SJCRH30 (cell line): ENCODE results near the gene OR2T3. TPM values are rescaled to one million over a fixed set of nuclear protein-coding genes. Genes with fewer than 3 reads are reported as not detected.
"Not testable (repeated sequence)": the region's sequence is repeated elsewhere in the genome, so short reads cannot be mapped to it uniquely, and the experiment has no call there.

Source experiments
- DNase-seq, 2 experiments: peaks; one replicate each; pipeline ENCODE4 v3.0.0-alpha.2; 2015 to 2020
- H3K27ac ChIP-seq: fragments of 250-450 bp; sonication (Bioruptor Pico); 2 replicates; pipeline ENCODE4 v1.5.1; 2020; ENCODE audit warnings: mild to moderate bottlenecking, moderate library complexity
- H3K27me3 ChIP-seq: fragments of 250-450 bp; sonication (Bioruptor Pico); 2 replicates; pipeline ENCODE4 v1.5.1; 2020; ENCODE audit warnings: mild to moderate bottlenecking, moderate library complexity
- H3K36me3 ChIP-seq: fragments of 250-450 bp; sonication (Bioruptor Pico); 2 replicates; pipeline ENCODE4 v1.5.1; 2020; ENCODE audit warnings: mild to moderate bottlenecking, moderate library complexity
- H3K4me1 ChIP-seq: fragments of 250-450 bp; sonication (Bioruptor Pico); 2 replicates; pipeline ENCODE4 v1.5.1; 2020; ENCODE audit warnings: mild to moderate bottlenecking, moderate library complexity
- H3K4me3 ChIP-seq: fragments of 250-450 bp; sonication (Bioruptor Pico); 2 replicates; pipeline ENCODE4 v1.5.1; 2020; ENCODE audit warnings: mild to moderate bottlenecking, moderate library complexity
- H3K9me3 ChIP-seq: fragments of 250-450 bp; sonication (Bioruptor Pico); replicated peaks from 2 replicates; pipeline ENCODE4 v1.5.1; 2020; ENCODE audit warnings: mild to moderate bottlenecking, moderate library complexity
- total RNA-seq: library from RNA; depleted of rRNA; stranded (reverse); fragments of >200 nt; shearing (Covaris generic); gene quantifications from 2 replicates; pipeline ENCODE4 v1.2.3, GENCODE V29; 2014; rRNA removed

The OR2T3 gene, protein sequence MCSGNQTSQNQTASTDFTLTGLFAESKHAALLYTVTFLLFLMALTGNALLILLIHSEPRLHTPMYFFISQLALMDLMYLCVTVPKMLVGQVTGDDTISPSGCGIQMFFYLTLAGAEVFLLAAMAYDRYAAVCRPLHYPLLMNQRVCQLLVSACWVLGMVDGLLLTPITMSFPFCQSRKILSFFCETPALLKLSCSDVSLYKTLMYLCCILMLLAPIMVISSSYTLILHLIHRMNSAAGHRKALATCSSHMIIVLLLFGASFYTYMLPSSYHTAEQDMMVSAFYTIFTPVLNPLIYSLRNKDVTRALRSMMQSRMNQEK
- not detected in 2 replicates for total RNA-seq

- H3K9me3 ChIP-seq, H3K4me3 ChIP-seq, DNase-seq, H3K27ac ChIP-seq, H3K27me3 ChIP-seq, H3K36me3 ChIP-seq, H3K4me1 ChIP-seq: not testable (repeated sequence)
These were observed at the start of gene OR2T3 for GRCh38 chr1:248473051-248473450. Gene OR2T3, plus strand, starts transcription at chr1:248473351. Its CDS starts 0 bp downstream, at chr1:248473351.

GRCh38 chr1:248427526-248428191 lies 45.5 kb upstream of the OR2T3 start:
- not testable (repeated sequence) for H3K27ac ChIP-seq, H3K9me3 ChIP-seq, H3K27me3 ChIP-seq, H3K36me3 ChIP-seq, H3K4me1 ChIP-seq, DNase-seq, H3K4me3 ChIP-seq

DNA sequence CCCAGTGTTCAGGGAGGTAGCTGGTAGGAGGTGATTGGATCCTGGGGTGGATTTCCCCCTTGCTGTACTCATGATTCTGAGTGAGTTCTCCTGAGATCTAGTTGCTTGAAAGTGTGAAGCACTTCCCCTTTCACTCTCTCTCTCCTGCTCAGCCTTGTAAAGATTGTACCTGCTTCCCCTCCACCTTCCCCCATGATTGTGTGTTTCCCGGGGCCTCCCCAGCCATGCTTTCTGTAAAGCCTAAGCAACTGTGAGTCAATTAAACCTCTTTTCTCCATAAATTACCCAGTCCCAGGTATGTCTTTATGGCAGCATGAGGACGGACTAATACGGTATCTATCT lies 45.0 kb upstream of the OR2T3 start:
- not testable (repeated sequence) for DNase-seq, H3K27ac ChIP-seq, H3K36me3 ChIP-seq, H3K9me3 ChIP-seq, H3K27me3 ChIP-seq, H3K4me3 ChIP-seq, H3K4me1 ChIP-seq

DNA sequence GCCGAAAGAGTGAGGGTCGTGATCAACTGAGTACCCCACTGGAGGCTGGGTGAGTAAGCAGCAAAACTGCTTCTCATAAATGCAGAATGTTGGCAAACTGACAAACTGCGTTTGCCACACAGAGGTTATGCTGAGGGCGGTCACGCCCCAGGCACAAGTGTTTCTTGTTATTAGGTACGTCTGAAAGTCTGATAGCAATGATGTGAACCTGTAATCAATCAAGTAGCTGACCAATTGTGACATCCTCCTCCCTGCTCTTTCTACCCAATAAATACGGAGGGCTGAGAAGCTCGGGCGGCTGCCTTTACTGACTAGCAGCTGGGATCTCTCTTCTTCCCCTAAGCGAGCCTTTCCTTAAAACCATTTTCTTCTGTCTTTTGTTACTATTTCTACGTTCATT lies 41.5 kb upstream of the OR2T3 start:
- H3K4me3 ChIP-seq, H3K4me1 ChIP-seq, H3K27me3 ChIP-seq, H3K36me3 ChIP-seq, H3K9me3 ChIP-seq, DNase-seq, H3K27ac ChIP-seq: not testable (repeated sequence)

DNA sequence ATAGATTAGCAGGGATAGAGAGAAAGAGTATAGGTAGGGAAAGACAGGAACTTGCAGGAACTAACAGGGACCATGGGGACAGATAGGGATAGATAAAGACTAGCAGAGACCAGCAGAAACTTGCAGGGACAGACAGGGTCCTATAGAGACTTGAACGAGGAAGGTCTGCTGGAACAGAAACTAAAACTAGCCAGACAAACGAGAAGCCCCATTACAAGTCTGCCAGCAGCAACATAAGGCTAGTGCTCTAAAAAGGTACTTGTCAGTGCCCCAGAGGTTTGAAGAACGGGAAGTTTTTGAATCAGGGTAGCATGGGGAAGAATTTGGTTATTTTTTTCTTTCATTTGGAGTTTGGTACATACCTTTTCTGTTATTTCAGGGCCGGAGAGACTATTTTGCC lies 41.0 kb upstream of the OR2T3 start:
- not testable (repeated sequence) for H3K36me3 ChIP-seq, H3K9me3 ChIP-seq, H3K27ac ChIP-seq, DNase-seq, H3K27me3 ChIP-seq, H3K4me1 ChIP-seq, H3K4me3 ChIP-seq

DNA sequence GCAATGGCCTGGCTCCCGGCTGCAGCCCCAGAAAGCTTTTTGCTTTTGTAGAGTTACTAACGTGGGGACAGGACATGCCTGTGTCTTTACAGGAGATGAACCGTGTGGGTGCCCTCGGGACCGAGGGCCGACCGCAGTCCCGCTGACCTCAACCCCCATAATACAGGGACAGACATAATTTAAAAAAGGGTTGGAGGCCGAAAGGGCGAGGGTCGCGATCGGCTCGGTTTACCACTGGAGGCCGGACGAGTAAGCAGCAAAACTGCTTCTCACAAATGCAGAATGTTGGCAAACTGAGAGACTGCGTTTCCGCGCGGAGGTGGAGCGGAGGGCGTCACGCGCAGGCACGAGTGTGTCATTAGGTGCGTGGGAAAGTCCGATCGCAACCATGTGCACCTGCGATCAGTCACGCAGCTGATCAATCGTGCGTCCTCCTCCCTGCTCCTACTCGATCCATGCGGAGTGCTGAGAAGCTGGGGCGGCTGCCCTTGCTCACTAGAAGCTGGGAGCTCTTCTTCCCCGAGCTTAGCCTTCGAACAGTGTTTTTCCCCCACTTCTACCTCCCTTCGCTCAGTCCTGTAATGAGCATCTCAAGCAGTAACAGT lies 39.2 kb upstream of the OR2T3 start:
- H3K36me3 ChIP-seq, H3K4me3 ChIP-seq, H3K27ac ChIP-seq, DNase-seq, H3K4me1 ChIP-seq, H3K27me3 ChIP-seq, H3K9me3 ChIP-seq: not testable (repeated sequence)

- H3K36me3 ChIP-seq, DNase-seq, H3K9me3 ChIP-seq, H3K4me3 ChIP-seq, H3K27ac ChIP-seq, H3K4me1 ChIP-seq, H3K27me3 ChIP-seq: not testable (repeated sequence)
These were observed 38.2 kb upstream of the OR2T3 start for GRCh38 chr1:248434913-248435312.

DNA sequence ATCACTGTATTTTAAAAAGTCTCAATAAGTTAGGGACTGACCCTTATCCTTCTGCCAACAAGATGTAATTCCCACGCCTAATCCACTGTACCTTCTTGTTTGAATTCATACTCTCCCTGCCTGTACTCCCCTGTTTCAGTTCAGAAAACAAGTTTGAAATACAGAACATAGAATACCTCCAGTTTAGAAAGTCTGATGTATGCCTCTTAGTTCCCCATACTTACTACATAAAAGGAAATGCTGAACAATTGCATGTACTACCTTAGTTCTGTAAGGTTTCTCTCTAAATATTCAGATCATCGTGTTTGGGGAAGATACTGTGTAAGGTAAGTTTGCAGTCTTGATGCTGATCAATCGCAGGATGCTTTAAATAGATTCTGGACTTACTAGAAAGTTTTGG lies 36.8 kb upstream of the OR2T3 start:
- not testable (repeated sequence) for H3K4me3 ChIP-seq, H3K9me3 ChIP-seq, H3K4me1 ChIP-seq, DNase-seq, H3K27ac ChIP-seq, H3K27me3 ChIP-seq, H3K36me3 ChIP-seq

GRCh38 chr1:248438668-248439067 lies 34.5 kb upstream of the OR2T3 start:
- H3K27ac ChIP-seq, DNase-seq, H3K36me3 ChIP-seq, H3K4me3 ChIP-seq, H3K27me3 ChIP-seq, H3K4me1 ChIP-seq, H3K9me3 ChIP-seq: not testable (repeated sequence)

DNA sequence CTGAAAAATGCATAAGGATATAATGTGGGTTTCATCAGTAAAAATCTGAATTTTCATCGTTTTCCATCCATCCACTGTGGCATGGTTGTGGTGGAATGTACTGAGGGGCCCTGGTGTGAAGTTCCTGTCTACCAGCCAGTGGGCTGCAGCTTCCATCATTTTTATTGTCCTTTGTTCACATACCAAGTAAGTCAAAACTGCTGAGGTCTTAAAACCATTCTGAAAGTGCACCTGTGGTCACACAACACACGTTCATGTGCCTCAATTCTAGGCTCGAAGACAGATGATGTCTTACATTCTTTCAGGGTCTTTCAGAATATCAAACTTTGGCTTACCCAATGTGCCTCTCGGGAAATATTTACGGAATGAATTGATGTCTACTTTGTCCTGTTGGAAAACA lies 33.9 kb upstream of the OR2T3 start:
- H3K27me3 ChIP-seq, H3K9me3 ChIP-seq, H3K4me3 ChIP-seq, DNase-seq, H3K4me1 ChIP-seq, H3K36me3 ChIP-seq, H3K27ac ChIP-seq: not testable (repeated sequence)

GRCh38 chr1:248442500-248443277 lies 30.5 kb upstream of the OR2T3 start:
- H3K4me1 ChIP-seq, H3K4me3 ChIP-seq, H3K9me3 ChIP-seq, H3K36me3 ChIP-seq, DNase-seq, H3K27ac ChIP-seq, H3K27me3 ChIP-seq: not testable (repeated sequence)

DNA sequence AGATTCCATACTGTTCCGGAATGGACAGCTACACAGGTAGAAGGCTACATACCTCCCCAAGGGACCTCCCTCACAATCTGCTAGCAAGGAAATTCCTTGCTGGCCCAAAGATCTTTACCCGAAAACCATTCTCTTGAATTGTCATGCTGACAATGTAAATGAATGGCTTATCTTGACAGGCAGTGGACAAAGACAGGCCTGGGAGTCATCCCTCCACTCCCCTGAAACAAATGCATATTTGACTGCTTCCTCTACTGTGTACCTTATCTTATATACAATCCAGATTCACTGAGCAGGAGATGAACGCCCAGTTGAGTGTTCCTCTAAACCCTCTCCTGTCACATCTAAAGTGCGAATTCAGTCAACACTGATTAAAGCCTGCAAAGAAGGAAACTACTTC lies 28.5 kb upstream of the OR2T3 start:
- not testable (repeated sequence) for H3K4me1 ChIP-seq, H3K9me3 ChIP-seq

GRCh38 chr1:248445399-248445798 lies 27.8 kb upstream of the OR2T3 start, which contains the start of gene OR2T2:
Gene OR2T2, plus strand, starts transcription at chr1:248445637. Its CDS starts 7,161 bp downstream, at chr1:248452798.
- not testable (repeated sequence) for H3K4me3 ChIP-seq, H3K36me3 ChIP-seq, H3K9me3 ChIP-seq, H3K4me1 ChIP-seq, H3K27me3 ChIP-seq, DNase-seq, H3K27ac ChIP-seq

More for the DNA sequence above, 28.5 kb upstream of the OR2T3 start:
- H3K27me3 ChIP-seq, H3K4me3 ChIP-seq, H3K27ac ChIP-seq, H3K36me3 ChIP-seq, DNase-seq: not testable (repeated sequence)

DNA sequence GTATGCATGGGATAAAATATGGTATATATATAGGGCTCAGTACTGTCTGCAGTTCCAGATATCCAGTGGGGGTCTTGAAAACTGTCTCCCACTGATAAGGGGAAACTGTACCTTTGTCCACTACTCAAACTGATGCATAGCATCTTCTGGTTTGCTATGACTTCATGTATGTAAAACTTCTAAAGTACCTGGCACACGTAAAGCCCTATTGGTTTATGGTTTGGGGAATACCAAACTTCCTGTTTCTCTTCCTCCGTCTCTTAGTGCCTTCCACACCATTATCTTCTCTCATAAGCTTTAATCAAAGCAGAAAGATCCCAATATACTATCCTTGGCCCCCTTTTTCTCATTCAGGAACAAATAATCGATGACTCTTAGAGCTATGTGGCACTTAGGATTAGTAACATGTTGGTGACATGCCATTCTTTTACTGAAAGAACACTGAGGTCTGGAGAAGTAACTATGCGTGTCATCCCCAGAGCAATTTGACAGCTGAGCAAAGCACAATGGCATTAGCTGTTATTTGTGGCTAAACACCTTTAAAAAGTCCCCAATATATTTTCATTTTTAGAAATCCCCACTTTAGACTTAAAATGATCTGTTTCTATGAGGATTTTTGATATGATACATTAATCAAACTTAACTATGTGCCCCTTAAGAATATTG lies 24.6 kb upstream of the OR2T3 start:
- H3K27me3 ChIP-seq, H3K4me3 ChIP-seq, H3K4me1 ChIP-seq, H3K36me3 ChIP-seq, DNase-seq, H3K27ac ChIP-seq, H3K9me3 ChIP-seq: not testable (repeated sequence)
